Hepatocyte (in vitro differentiated cells): ENCODE measurements around the gene TMEM121. TPM values are rescaled to one million over a fixed set of nuclear protein-coding genes. Genes with fewer than 3 reads are reported as not detected.

Experiments used
- DNase-seq: peaks from one replicate; pipeline ENCODE4 v3.0.0-alpha.2; 2016; ENCODE audit warnings: low spot score
- H2AFZ ChIP-seq: fragments of 200-600 bp; sonication (generic); 2 replicates; pipeline ENCODE4 v1.6.0; 2016; ENCODE audit warnings: antibody characterized with exemption, mild to moderate bottlenecking
- H3K27ac ChIP-seq: fragments of 200-600 bp; sonication (generic); 2 replicates; pipeline ENCODE4 v1.5.1; 2016; ENCODE audit warnings: mild to moderate bottlenecking
- H3K27me3 ChIP-seq: fragments of 200-600 bp; sonication (generic); 2 replicates; pipeline ENCODE4 v1.6.1; 2016
- H3K36me3 ChIP-seq: fragments of 200-600 bp; sonication (generic); replicated peaks from 2 replicates; pipeline ENCODE4 v1.5.1; 2016; ENCODE audit warnings: low read depth; ENCODE audit not compliant: insufficient read depth
- H3K4me1 ChIP-seq: fragments of 200-600 bp; sonication (generic); 2 replicates; pipeline ENCODE4 v1.5.1; 2016; ENCODE audit warnings: mild to moderate bottlenecking, moderate library complexity; ENCODE audit not compliant: insufficient read depth
- H3K4me2 ChIP-seq: fragments of 200-600 bp; sonication (generic); 2 replicates; pipeline ENCODE4 v1.6.0; 2016
- H3K4me3 ChIP-seq: fragments of 200-600 bp; sonication (generic); 2 replicates; pipeline ENCODE4 v1.5.1; 2016; ENCODE audit warnings: mild to moderate bottlenecking
- H3K79me2 ChIP-seq: fragments of 200-600 bp; sonication (generic); 2 replicates; pipeline ENCODE4 v1.6.0; 2017; ENCODE audit warnings: mild to moderate bottlenecking
- H3K9me2 ChIP-seq: fragments of 200-600 bp; sonication (generic); replicated peaks from 2 replicates; pipeline ENCODE4 v1.6.0; 2017; ENCODE audit warnings: mild to moderate bottlenecking; ENCODE audit not compliant: insufficient read depth
- H3K9me3 ChIP-seq: fragments of 200-600 bp; sonication (generic); 2 replicates; pipeline ENCODE4 v1.5.1; 2016; ENCODE audit warnings: low read depth, mild to moderate bottlenecking
- H4K20me1 ChIP-seq: fragments of 200-600 bp; sonication (generic); 2 replicates; pipeline ENCODE4 v1.6.0; 2016; ENCODE audit warnings: mild to moderate bottlenecking; ENCODE audit not compliant: insufficient read depth, poor library complexity, severe bottlenecking
- EZH2 ChIP-seq: fragments of 200-600 bp; sonication (generic); IDR thresholded peaks from 2 replicates; pipeline ENCODE4 v1.6.1; 2016; ENCODE audit warnings: antibody characterized with exemption, mild to moderate bottlenecking, borderline replicate concordance
- EZH2phosphoT487 ChIP-seq: fragments of 200-600 bp; sonication (generic); IDR thresholded peaks from one replicate; pipeline ENCODE4 v1.6.1; 2018; ENCODE audit warnings: antibody characterized with exemption, mild to moderate bottlenecking, low read depth, moderate library complexity; ENCODE audit not compliant: unreplicated experiment, severe bottlenecking
- WGBS: methylation state at CpG from one replicate; pipeline ENCODE4 v1.1.6; 2016; ENCODE audit warnings: low lambda C conversion rate; ENCODE audit errors: missing lambda C conversion rate; 5-methylcytosine and 5-hydroxymethylcytosine counted together
- polyA plus RNA-seq: library from polyadenylated mRNA; unstranded; fragments of >200 nt; fragmentation: Nextera tagmentation; extraction: Ambion mirVana; gene quantifications from 2 replicates; pipeline ENCODE4 v1.2.1, GENCODE V29; 2016
- total RNA-seq: library from RNA; depleted of rRNA; stranded (reverse); fragments of >200 nt; gene quantifications from 2 replicates; pipeline ENCODE4 v1.2.3, GENCODE V29; 2014
- TF ChIP-seq, protein P1 (sequence below): fragments of 200-600 bp; sonication (generic); IDR thresholded peaks from 2 replicates; pipeline ENCODE4 v1.5.1; 2016; ENCODE audit warnings: antibody characterized with exemption, mild to moderate bottlenecking; ENCODE audit not compliant: poor library complexity

TMEM121 gene
- total and polyA plus RNA-seq, 2 experiments from 2014 or later: 3.0 to 5.8 TPM

DNA sequence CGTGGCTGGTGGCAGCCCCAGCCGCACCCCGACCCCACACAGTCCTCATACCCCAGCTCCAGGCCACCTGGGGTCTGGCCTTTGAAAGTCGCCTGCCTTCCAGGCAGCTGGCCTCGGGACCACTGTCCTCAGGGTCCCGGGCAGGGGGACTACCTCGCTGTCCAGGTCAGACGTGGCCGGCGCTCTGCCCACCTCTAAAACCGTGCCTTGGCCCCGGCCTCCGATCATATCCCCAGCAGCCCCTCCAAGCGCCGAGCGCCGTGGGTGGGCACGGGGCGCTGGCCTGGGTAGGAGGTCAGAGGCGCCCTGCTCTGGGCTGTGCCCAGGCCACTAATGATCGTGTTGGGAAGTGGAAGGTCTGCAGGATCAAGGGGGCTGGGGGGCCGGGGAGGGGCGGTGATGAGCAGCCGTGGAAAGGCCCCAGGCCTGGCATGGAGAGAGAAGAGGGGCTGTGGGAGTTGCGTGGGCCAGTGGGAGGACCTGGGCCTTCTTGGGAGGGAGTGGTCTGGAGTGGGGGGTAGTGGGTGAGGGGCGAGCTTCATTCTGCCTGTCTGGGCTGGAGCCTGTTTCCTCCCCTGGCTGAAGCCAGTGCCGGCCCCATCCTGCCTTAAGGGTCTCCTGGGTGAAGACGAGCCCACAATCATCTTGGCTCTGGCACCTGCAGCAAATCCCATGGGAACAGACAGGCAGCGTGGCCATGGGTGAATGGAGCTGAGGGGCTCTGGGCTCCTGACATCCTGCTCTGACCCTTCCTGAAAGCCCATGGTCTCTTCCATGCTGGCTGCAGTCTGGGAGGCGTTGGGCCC is 4.9 kb downstream of the TMEM121 start:
- peak; percentile 2 for DNase-seq
- no peak overlapping the region for H2AFZ ChIP-seq
- no peaks in the 10 kb centered on the region for H3K4me1 ChIP-seq
- H3K27me3 ChIP-seq: no peaks in the 10 kb centered on the region
- 91% methylated on average over 23 of the region's 30 CpGs for WGBS
- no peaks in the 10 kb centered on the region for H3K9me2 ChIP-seq
- no peaks in the 10 kb centered on the region for H3K79me2 ChIP-seq
- H3K27ac ChIP-seq: no peak overlapping the region
- H4K20me1 ChIP-seq: no peaks in the 10 kb centered on the region
- no peak for TF ChIP-seq EZH2
- TF ChIP-seq EZH2phosphoT487: no peak
- TF ChIP-seq, protein P1, sequence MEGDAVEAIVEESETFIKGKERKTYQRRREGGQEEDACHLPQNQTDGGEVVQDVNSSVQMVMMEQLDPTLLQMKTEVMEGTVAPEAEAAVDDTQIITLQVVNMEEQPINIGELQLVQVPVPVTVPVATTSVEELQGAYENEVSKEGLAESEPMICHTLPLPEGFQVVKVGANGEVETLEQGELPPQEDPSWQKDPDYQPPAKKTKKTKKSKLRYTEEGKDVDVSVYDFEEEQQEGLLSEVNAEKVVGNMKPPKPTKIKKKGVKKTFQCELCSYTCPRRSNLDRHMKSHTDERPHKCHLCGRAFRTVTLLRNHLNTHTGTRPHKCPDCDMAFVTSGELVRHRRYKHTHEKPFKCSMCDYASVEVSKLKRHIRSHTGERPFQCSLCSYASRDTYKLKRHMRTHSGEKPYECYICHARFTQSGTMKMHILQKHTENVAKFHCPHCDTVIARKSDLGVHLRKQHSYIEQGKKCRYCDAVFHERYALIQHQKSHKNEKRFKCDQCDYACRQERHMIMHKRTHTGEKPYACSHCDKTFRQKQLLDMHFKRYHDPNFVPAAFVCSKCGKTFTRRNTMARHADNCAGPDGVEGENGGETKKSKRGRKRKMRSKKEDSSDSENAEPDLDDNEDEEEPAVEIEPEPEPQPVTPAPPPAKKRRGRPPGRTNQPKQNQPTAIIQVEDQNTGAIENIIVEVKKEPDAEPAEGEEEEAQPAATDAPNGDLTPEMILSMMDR: no peak
- no peaks in the 10 kb centered on the region for H3K36me3 ChIP-seq
- no peak overlapping the region for H3K4me3 ChIP-seq
- H3K4me2 ChIP-seq: no peak overlapping the region
- H3K9me3 ChIP-seq: no peaks in the 10 kb centered on the region

DNA sequence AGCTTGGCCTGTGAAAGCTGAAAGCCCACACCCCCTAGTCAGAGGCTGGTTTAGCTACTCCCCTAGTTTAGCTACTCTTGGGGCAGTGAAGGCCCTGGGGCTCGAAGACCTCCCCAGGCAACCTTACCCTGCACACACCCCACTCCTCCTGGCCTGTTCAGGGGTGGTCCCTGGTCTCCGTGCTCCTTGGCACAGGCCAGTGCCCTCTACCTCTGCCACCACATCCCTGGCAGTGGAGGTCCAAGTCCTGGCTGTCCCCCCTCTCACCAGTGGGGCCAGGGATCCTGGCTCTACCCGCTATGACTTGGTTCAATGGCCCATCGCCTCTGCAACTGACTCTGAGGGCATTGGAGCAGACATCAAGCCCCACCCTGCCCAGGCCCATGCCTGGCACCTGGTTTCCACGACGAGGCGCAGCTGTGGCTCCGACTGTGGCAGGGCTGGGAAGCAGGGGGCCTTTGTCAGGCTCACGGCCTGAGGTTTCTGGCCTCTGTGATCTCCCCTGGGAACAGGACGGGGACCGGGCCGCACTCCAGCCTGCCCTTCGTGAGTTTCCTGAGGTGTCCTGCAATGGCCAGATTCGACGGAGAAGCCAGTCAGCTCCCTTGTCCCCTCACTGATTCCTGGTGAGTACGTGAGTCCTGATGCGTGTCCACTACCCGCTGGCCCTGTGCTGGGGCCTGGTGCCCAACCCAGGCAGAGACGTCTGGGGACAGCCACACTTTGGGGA is 5.7 kb downstream of the TMEM121 start:
- Histone ChIP-seq H2AFZ (no peak overlapping the region), H3K9me2 (no peaks in the 10 kb centered on the region), H3K36me3 (no peaks in the 10 kb centered on the region), H3K27me3 (no peaks in the 10 kb centered on the region), H3K27ac (no peak overlapping the region), H3K4me1 (no peaks in the 10 kb centered on the region), H3K9me3 (no peaks in the 10 kb centered on the region), H3K4me3 (no peak overlapping the region), H4K20me1 (no peaks in the 10 kb centered on the region), H3K4me2 (no peak overlapping the region), H3K79me2 (no peaks in the 10 kb centered on the region)
- no peak for TF ChIP-seq EZH2
- TF ChIP-seq, protein P1: no peak
- TF ChIP-seq EZH2phosphoT487: no peak
- WGBS: 87% methylated on average over 19 of the region's 19 CpGs
- DNase-seq: no peak

DNA sequence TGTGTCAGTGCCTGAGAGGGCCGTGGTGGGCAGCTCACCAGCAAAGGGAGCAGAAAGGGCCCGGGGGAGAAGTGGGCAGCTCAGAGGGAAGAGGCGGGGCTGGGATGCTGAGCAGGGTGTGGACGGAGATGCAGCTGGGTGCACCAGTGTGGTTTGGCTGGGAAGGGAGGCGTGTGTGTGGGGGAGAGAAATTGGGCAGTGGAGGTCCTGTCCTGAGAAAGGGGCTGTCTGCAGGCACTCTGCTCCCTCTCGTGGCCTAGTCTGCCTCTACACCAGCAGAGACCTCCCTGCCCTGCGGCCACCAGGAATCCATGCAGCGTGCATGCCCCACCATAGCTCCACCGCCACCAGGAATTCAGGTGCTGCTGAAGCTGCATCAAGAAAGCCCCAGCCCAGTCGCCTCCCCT is 6.4 kb downstream of the TMEM121 start:
- no peak overlapping the region for H2AFZ ChIP-seq
- no peaks in the 10 kb centered on the region for H3K79me2 ChIP-seq
- no peaks in the 10 kb centered on the region for H3K36me3 ChIP-seq
- WGBS: 80% methylated on average over 9 of the region's 10 CpGs
- H4K20me1 ChIP-seq: no peaks in the 10 kb centered on the region
- H3K4me1 ChIP-seq: no peaks in the 10 kb centered on the region
- H3K4me3 ChIP-seq: no peak overlapping the region
- TF ChIP-seq, protein P1: no peak
- TF ChIP-seq EZH2phosphoT487 (no peak), EZH2 (no peak)
- DNase-seq: peak; percentile 4
- H3K4me2 ChIP-seq: no peak overlapping the region
- no peaks in the 10 kb centered on the region for H3K9me2 ChIP-seq
- H3K27me3 ChIP-seq: no peaks in the 10 kb centered on the region
- no peak overlapping the region for H3K27ac ChIP-seq
- H3K9me3 ChIP-seq: no peaks in the 10 kb centered on the region
